Measurements from ENCODE around the gene PCYOX1L. TPM values are rescaled to one million over a fixed set of nuclear protein-coding genes. Genes with fewer than 3 reads are reported as not detected.

PCYOX1L gene
- polyA plus RNA-seq, 3 donors from 2014 or later, result 3.7 to 8.7 (median 6.8) TPM

DNA sequence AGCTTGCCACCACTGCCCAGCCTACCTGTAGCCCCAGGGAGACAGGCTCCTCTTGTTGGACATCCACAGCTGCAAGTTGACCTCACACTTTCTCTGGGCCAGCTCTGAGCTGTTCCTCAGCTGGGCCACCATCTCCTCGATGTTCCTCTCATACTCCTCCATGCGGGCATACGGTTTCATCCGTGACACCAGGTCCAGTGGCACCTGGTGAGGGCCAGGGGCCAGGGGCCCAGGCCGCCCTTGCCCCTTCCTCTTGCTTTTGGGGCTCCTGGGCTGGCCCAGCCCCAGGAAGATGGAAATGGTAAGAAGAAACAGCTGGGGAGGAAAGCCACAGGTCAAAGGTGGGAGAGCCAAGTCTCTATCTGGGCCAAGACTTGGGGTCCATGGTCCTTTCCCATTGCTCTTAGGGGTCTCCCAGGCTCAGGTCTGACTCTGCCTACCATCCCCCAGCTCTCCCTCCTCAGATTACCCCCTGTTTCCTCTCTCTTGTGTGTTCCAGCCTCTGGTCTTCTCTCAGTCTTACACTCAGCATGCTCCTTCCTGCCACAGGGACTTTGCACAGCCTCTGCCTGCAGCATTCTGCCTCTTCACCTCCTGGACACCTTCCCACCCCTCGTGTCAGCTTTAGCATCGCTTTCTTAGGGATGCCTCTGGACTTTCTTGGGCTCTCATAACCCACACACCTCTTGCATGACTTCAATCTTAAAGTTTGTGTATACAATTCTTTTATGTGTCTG, 19.0 kb downstream of the PCYOX1L start:
- Mint-ChIP-seq H3K4me3 (no peak overlapping the region), H3K27me3 (ENCODE audit: low read depth in 3 of 3) (peaks cover 0 to 2% (median 2%) of the 10 kb centered on the region in 3 donors), H3K27ac (no peak overlapping the region), H3K36me3 (no peaks in the 10 kb centered on the region), H3K4me1 (no peaks in the 10 kb centered on the region), H3K9me3 (no peaks in the 10 kb centered on the region)
- no peak for DNase-seq

DNA sequence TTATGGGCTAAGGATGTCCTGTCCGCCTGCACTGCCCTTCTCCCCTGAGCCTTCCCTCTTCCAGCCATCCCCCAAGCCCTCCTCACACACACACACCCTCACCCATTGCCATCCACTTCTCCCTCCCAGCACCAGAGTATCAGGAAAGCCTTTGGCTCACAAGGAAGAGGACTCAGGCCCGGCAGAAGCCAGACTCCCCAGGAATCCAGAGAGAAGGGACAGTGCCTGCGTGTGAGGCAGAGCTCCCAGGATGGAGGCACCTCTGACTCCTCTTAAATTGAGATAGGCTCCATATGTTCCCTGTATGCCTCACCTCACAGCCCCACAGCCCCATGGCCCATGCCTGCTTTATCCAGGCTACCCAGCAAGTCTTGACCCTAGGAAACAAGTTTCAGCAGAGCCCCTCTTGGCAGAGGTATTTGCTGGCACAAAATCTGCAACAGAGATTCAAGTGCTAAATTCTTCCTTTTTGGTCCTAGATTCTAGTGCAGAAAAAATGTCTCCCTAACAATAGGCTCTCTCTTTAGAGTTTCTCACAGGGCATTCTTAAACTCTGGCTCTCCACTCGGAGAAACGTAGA, 20.5 kb downstream of the PCYOX1L start:
- Mint-ChIP-seq H3K4me3 (no peak overlapping the region), H3K27me3 (ENCODE audit: low read depth in 3 of 3) (peaks cover 0 to 3% (median 2%) of the 10 kb centered on the region in 3 donors), H3K27ac (no peak overlapping the region), H3K9me3 (no peaks in the 10 kb centered on the region), H3K4me1 (no peaks in the 10 kb centered on the region), H3K36me3 (no peaks in the 10 kb centered on the region)
- no peak for DNase-seq

DNA sequence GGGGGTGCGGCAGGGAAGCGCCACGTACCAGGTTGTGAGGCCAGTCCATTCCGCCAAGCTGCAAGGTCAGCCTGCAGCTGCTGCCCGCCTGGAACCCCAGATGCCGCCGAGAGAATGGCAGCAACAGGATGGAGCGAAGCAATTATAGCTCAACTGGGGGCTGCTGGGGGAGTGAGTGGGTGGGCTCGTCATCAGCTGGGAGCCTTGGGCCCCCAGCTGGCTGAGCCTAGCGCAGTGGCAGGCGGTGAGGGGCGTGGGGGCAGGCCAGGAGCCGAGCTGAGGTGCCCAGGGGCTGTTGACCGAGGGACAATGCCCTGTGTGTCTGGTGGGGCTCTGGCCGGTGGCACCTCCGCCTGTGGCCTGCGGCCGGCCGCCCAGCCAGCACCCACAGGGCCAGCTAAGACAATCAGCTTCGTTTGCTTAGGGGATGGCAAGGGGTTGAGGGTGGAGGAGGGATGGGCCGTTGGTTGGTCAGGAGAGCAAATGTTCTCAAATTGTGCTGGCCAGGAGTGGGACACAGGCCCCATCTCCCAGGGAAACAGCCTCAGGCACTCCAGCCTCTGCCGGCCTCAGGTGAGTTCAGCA, 21.4 kb downstream of the PCYOX1L start, which contains the start of gene IL17B:
TSS of gene IL17B (minus strand) at position 116 of the 585 bp plus-strand sequence. CDS start at position 49, 67 bp downstream.
- H3K36me3 Mint-ChIP-seq, result no peaks in the 10 kb centered on the region
- peaks cover 0 to 3% (median 2%) of the 10 kb centered on the region in 3 donors for H3K27me3 Mint-ChIP-seq (ENCODE audit: low read depth in 3 of 3)
- H3K4me3 Mint-ChIP-seq, result no peak within 1 kb of the TSS
- no peaks in the 10 kb centered on the region for H3K4me1 Mint-ChIP-seq
- no peak for DNase-seq
- H3K27ac Mint-ChIP-seq, result no peak within 1 kb of the TSS
- no peaks in the 10 kb centered on the region for H3K9me3 Mint-ChIP-seq

DNA sequence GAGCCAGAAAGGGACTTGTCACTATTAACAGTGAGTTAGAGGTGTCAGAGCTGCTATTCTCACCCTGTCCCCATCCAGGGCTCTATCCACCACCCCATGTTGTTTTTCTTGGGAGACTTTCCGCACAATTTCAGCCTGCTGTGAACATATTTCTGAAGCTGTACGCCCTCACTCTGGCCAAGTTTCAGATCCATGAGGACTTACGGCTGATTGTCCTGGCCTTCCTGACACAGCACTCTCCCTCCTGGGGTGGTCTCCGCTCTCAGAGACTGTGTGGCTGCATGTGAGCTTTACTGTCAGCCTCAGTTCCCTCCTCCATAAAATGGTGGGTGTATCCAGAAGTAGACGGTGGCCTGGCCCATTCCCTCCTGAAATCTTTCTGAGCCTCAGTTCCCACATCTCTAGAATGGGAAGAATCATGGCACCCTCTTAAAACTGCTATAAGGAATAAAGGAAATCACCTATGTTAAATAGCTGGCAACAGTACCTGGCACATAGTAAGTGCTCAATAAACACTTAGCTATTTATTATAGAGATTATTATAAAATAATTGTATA, 22.1 kb downstream of the PCYOX1L start:
- Mint-ChIP-seq H3K36me3 (no peaks in the 10 kb centered on the region), H3K9me3 (no peaks in the 10 kb centered on the region), H3K4me3 (no peak overlapping the region), H3K27me3 (ENCODE audit: low read depth in 3 of 3) (peaks cover 0 to 3% (median 2%) of the 10 kb centered on the region in 3 donors), H3K4me1 (no peaks in the 10 kb centered on the region), H3K27ac (no peak overlapping the region)
- DNase-seq, result no peak

DNA sequence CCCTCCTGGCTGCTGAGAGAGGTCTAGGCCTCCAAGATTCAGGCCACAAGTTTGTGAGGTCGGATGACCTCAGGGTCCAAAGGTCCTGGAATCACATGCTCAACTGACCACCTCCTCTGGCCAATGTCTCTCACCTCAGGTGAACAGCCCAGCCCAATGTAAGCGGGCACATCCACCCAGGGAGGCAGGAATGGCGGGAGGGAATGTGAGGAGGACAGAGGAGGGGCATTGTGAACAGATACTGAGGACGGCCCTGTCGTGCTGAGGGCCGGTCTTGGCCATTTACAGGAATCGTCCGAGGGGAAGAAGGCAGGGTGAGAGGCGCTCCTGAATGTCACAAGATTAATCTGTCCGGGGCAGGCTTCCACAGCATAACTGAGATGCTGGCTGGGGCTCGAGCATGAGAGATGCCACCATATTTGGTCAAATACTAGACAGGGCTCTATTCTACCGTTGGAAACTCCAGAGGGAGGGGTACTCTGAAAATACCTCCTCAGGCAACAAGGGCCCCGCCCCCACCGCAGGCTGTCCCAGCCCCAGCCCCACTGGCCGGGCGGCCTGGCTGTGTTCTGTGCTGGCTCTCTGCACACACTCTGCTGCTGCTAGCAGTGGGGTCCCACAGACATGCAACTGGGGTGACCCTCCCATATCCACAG, 22.7 kb downstream of the PCYOX1L start:
- H3K4me1 Mint-ChIP-seq, result no peaks in the 10 kb centered on the region
- H3K27ac Mint-ChIP-seq, result no peak overlapping the region
- no peaks in the 10 kb centered on the region for H3K36me3 Mint-ChIP-seq
- peaks cover 0 to 3% (median 2%) of the 10 kb centered on the region in 3 donors for H3K27me3 Mint-ChIP-seq (ENCODE audit: low read depth in 3 of 3)
- no peak for DNase-seq
- no peaks in the 10 kb centered on the region for H3K9me3 Mint-ChIP-seq
- H3K4me3 Mint-ChIP-seq, result no peak overlapping the region

DNA sequence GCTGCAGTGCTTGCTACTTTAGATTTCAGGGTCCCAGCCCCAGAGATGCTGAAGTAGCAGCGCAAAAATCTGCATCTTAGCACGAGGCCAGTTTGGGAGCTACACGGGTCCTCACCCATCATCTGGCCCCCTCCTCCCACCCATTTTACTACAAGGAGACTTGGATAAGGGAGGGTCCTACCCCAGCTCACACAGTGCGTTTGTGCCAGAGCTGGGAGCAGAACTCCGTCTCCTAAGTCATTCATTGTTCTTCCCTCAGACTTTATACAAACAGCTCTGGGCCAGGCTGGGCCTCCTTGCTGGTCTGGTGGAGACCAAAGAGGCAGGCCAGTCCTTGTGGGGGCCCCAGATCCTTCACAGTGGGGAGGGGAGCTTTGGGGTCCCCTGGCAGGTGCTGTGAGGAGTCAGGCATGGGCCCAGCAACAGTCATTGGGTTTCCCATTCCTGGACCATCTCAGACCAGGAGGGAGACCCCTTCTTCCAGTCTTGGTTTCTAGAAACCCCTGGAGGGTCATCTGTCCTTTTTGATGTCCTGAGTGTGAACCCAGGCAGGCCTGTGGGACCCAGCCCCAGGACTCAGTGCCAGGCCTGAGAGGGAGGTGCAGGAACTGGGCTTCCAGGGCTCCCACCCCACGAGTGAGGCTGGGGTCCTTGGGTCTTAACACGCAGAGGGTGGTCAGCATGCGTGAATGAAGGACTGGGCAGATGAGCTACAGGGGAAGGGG, 23.6 kb downstream of the PCYOX1L start:
- no peaks in the 10 kb centered on the region for H3K4me1 Mint-ChIP-seq
- no peak overlapping the region for H3K4me3 Mint-ChIP-seq
- no peak for DNase-seq
- no peaks in the 10 kb centered on the region for H3K36me3 Mint-ChIP-seq
- H3K27me3 Mint-ChIP-seq (ENCODE audit: low read depth in 3 of 3), result peaks cover 0 to 2% (median 1%) of the 10 kb centered on the region in 3 donors
- no peak overlapping the region for H3K27ac Mint-ChIP-seq
- no peaks in the 10 kb centered on the region for H3K9me3 Mint-ChIP-seq

DNA sequence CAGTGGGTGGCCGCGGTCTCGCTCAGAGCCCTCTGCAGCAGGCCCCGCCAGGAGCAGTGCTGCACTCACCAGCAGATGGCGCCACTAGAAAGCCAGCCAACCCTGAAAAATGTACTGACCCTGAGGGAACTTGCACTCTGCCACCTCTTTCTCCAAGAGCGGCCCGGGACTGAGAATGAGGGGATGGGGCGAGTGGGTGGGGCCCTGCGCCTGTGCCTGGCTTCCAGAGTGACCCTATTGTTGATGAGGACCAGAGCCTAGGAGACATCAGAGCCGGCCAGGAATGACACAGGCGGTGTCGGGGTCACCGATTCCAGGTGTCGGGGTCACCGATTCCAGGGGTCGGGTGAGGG, 24.1 kb downstream of the PCYOX1L start:
- Mint-ChIP-seq H3K27me3 (ENCODE audit: low read depth in 3 of 3) (peaks cover 0 to 2% (median 1%) of the 10 kb centered on the region in 3 donors), H3K9me3 (no peaks in the 10 kb centered on the region), H3K4me1 (no peaks in the 10 kb centered on the region), H3K36me3 (no peaks in the 10 kb centered on the region), H3K4me3 (no peak overlapping the region), H3K27ac (no peak overlapping the region)
- DNase-seq, result peak; percentile 46 to 59 (median 48)

DNA sequence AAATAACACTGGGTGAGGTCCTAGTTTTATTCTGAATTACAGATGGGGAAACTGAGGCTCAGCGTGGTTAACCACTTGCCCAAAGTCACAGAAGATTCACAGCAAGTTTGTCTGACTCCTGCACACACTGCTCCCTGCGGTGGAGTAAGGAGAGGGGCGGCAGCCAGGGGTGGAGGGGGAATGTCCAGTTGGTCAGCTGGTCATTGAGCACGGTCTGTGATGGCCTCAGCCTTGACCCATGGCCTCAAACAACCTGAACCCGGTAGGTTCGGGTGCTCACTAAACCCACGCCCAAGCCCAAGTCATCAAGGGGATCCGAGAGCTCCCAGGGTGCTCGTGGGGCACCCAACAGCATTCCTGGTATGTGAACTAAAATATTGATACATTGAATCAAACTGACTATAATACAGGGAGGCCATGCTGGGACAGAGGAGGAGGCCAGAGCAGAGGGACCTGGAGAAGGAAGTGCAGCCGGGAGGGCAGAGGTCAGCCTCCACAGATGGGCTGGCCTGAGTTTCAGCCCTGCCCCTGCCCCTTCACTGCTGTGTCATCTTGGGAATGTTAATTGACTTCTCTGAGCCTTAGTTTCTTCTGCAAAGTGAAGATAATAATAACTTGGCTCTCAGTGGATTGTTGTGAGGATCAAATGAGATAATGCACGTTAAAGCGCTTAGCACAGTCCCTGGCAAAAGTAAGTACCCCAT, 24.8 kb downstream of the PCYOX1L start:
- Mint-ChIP-seq H3K9me3 (no peaks in the 10 kb centered on the region), H3K27ac (no peak overlapping the region), H3K4me1 (no peaks in the 10 kb centered on the region), H3K4me3 (no peak overlapping the region), H3K27me3 (ENCODE audit: low read depth in 3 of 3) (peaks cover 0 to 2% (median 1%) of the 10 kb centered on the region in 3 donors), H3K36me3 (no peaks in the 10 kb centered on the region)
- DNase-seq, result no peak

DNA sequence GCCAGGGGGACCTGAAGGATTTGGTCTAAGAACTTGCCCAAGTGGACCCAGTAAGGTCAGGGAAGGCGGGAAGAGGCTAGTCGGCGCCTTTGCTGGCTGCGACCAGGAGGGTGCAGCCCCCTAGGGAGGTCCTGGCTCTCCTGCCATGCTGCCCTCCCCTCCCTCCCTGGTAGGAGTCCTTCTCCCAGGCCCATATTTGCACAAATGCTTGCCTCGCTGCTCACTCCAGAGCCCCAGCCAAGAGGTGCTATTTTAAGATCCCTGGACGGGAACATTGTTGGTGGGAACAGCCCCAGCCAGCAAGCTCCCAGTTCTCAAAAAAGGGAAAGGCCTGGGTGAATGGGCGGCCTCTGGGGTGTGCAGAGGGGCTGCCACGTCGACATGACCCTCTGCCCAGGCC, 25.6 kb downstream of the PCYOX1L start:
- no peak for DNase-seq
- Mint-ChIP-seq H3K4me3 (no peak overlapping the region), H3K4me1 (no peaks in the 10 kb centered on the region), H3K27ac (no peak overlapping the region), H3K36me3 (no peaks in the 10 kb centered on the region), H3K9me3 (no peaks in the 10 kb centered on the region), H3K27me3 (ENCODE audit: low read depth in 3 of 3) (peaks cover under 1 to 2% (median 1%) of the 10 kb centered on the region in 3 donors)

DNA sequence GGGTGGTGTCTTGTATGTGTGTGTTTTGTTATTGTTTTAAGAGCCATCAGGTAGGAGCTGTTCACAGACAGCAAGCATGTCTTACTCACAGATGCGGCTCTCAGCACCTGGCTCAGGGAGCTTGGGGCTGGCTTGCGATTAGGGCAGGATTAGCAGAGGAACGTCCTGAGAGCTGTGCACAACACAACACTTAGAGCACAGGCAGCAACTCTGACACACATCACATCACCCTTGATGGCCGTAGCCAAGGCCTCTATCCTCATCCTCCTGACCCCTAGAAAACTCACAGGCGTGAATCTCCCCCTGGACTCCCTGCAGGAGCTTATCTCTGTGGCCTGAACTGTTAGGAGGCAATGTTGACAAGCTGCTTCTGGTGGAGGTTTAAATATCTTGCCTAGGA, 28.3 kb downstream of the PCYOX1L start:
- Mint-ChIP-seq H3K4me1 (no peaks in the 10 kb centered on the region), H3K27ac (no peak overlapping the region), H3K36me3 (no peaks in the 10 kb centered on the region), H3K27me3 (ENCODE audit: low read depth in 3 of 3) (peaks cover 1 to 4% (median 2%) of the 10 kb centered on the region in 3 donors), H3K4me3 (no peak overlapping the region), H3K9me3 (no peaks in the 10 kb centered on the region)
- DNase-seq, result no peak

DNA sequence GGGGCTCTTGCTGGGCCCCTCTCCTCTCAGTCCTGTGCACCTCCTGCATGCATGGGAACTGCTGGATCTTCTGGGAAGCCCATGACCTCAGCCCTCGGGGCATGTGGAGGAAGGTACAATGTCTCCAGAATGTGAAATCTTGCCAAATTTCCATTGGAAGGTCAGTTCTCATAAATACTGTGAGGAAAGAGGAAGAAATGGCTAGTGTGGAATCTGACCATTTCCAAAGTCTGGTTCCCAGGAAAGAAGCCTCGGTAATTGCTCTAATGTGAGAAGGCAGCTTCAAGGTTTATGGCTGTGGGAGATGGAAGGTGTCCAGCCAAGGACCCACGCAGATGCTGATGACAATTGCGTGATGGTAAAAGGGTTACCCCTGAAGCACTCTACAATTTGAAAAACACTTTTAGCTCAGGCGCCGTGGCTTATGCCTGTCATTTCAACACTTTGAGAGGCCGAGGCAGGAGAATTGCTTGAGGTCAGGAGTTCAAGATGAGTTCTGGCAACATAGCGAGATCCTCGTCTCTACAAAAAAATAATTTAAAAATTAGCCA, 29.3 kb downstream of the PCYOX1L start:
- no peak overlapping the region for H3K4me3 Mint-ChIP-seq
- H3K27me3 Mint-ChIP-seq (ENCODE audit: low read depth in 3 of 3), result peaks cover 0 to 2% (median 2%) of the 10 kb centered on the region in 3 donors
- DNase-seq, result no peak
- H3K9me3 Mint-ChIP-seq, result no peaks in the 10 kb centered on the region
- H3K4me1 Mint-ChIP-seq, result no peaks in the 10 kb centered on the region
- no peak overlapping the region for H3K27ac Mint-ChIP-seq
- no peaks in the 10 kb centered on the region for H3K36me3 Mint-ChIP-seq

DNA sequence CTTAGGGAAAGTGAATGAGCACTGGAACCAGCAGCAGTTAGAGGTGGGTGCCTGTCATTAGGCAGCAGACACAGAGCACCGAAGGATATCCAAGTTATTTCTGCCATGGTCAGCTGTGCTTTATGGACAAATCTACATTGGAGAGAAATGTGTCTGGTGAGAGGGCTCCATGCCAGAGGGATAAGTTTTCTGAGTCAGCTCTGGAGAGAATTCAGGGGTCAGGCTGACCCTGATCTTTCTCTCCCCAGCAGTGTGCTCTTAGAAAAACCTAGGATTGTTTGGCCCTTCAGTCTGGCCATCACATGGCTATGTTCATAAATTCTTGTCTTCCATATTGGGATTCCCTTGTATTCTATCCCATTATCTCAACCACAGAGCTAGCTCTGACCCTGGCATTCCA, 30.1 kb downstream of the PCYOX1L start:
- no peak overlapping the region for H3K27ac Mint-ChIP-seq
- H3K36me3 Mint-ChIP-seq, result no peaks in the 10 kb centered on the region
- H3K9me3 Mint-ChIP-seq, result no peaks in the 10 kb centered on the region
- no peak overlapping the region for H3K4me3 Mint-ChIP-seq
- peaks cover 2% of the 10 kb centered on the region in 3 donors for H3K27me3 Mint-ChIP-seq (ENCODE audit: low read depth in 3 of 3)
- DNase-seq, result no peak
- H3K4me1 Mint-ChIP-seq, result no peaks in the 10 kb centered on the region

Data from immature natural killer cell (primary cell).